ENCODE results near the gene MAP1LC3B2. TPM values are rescaled to one million over a fixed set of nuclear protein-coding genes. Genes with fewer than 3 reads are reported as not detected.

MAP1LC3B2 gene
- total RNA-seq, 2 donors from 2014 or later = 1.9 to 2.6 TPM

GRCh38 chr12:116624516-116624915 is 65.3 kb downstream of the MAP1LC3B2 start:
- intact Hi-C loops (cut with DNase I, micrococcal nuclease) = no loop called here
- no peak for DNase-seq
- no peak for ATAC-seq

- DNase-seq = no peak
- intact Hi-C loops (cut with DNase I, micrococcal nuclease) = no loop called here
- no peak for ATAC-seq
Measured at GRCh38 chr12:116626153-116626552, 67.0 kb downstream of the MAP1LC3B2 start.

Other genes starting within 250 kb of the MAP1LC3B2 start
- gene SPRING1, start 178.7 kb downstream of the MAP1LC3B2 start, total RNA-seq = 10 to 100 TPM; 55.9 to 58.5 TPM
- 1 to 10 TPM; 2.3 to 2.8 TPM for gene RNFT2, start 178.9 kb downstream of the MAP1LC3B2 start, total RNA-seq

Data from left colon (tissue), 2 donors.